Endothelial cell of umbilical vein (primary cell): ENCODE measurements around the gene SETDB1.

Experiments
- EZH2 ChIP-seq: IDR thresholded peaks from 2 replicates; pipeline ENCODE4 v1.6.1; 2012; ENCODE audit warnings: borderline replicate concordance, low read depth, mild to moderate bottlenecking, moderate library complexity, low read length, inconsistent platforms; ENCODE audit not compliant: severe bottlenecking
- FOS ChIP-seq: IDR thresholded peaks from 2 replicates; pipeline ENCODE4 v1.6.1; 2011; ENCODE audit warnings: mild to moderate bottlenecking, low read length, moderate library complexity, borderline replicate concordance; ENCODE audit not compliant: insufficient read depth
- GATA2 ChIP-seq: IDR thresholded peaks from 2 replicates; pipeline ENCODE4 v1.7.0; 2011; ENCODE audit warnings: low read depth, mild to moderate bottlenecking, moderate library complexity, mixed read lengths, low read length; ENCODE audit not compliant: insufficient read length, insufficient read depth
- MAX ChIP-seq: IDR thresholded peaks from 2 replicates; pipeline ENCODE4 v1.6.1; 2011; ENCODE audit not compliant: insufficient read depth, insufficient read length
- MYC ChIP-seq: IDR thresholded peaks from one replicate; pipeline ENCODE4 v1.6.1; 2011; ENCODE audit warnings: mild to moderate bottlenecking, low read depth, low read length
- POLR2A ChIP-seq: IDR thresholded peaks from 2 replicates; pipeline ENCODE4 v1.6.1; 2012; ENCODE audit warnings: low read depth, mild to moderate bottlenecking, control low read depth, low read length
- POLR2AphosphoS5 ChIP-seq: IDR thresholded peaks from 2 replicates; pipeline ENCODE4 v1.6.1; 2012; ENCODE audit warnings: low read depth, mild to moderate bottlenecking, control low read depth, low read length, moderate library complexity; ENCODE audit not compliant: insufficient read depth
- TF ChIP-seq, protein P1 (sequence below), 2 donors: IDR thresholded peaks; 1 replicate in 1 of 2; 2 replicates in 1 of 2; pipeline ENCODE4 v1.5.1; 2011; ENCODE audit warnings: low read length in 2 of 2, mild to moderate bottlenecking in 2 of 2, moderate library complexity in 2 of 2, control low read depth in 1 of 2, inconsistent platforms in 1 of 2, low read depth in 1 of 2; ENCODE audit not compliant: insufficient read depth in 1 of 2; ENCODE audit errors: extremely low read depth in 1 of 2

DNA sequence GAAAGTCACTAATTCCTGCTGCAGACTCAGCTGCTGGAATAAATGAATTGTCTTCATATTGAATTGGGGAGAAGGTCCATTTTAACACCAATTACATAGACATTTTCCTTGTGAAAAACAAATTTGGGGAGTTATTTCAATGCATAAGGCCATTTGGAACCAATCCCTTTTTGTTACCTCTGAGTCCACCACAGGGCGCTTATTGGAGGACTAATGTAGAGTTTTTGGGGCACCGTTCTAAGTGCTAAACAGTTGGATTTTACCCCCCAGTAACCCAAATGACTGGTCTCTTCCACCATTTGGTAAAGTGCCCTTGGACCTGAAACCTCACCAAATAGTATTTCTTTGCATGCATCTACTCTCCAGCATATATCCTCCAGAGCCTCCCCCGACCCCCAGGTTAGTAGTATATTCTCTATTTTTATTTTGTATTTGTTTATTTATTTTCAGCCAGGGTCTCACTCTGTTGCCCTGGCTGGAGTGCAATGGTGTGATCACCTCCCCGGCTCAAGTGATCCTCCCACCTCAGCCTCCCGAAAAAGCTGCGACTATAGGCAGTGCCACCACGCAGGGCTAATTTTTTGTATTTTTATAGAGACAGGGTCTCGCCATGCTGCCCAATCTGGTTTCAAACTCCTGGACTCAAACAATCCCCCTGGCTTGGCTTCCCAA, 83.6 kb downstream of the SETDB1 start:
- TF ChIP-seq POLR2A (no peak), EZH2 (no peak), MYC (no peak), GATA2 (no peak), POLR2AphosphoS5 (no peak), FOS (no peak), MAX (no peak)
- TF ChIP-seq, protein P1, sequence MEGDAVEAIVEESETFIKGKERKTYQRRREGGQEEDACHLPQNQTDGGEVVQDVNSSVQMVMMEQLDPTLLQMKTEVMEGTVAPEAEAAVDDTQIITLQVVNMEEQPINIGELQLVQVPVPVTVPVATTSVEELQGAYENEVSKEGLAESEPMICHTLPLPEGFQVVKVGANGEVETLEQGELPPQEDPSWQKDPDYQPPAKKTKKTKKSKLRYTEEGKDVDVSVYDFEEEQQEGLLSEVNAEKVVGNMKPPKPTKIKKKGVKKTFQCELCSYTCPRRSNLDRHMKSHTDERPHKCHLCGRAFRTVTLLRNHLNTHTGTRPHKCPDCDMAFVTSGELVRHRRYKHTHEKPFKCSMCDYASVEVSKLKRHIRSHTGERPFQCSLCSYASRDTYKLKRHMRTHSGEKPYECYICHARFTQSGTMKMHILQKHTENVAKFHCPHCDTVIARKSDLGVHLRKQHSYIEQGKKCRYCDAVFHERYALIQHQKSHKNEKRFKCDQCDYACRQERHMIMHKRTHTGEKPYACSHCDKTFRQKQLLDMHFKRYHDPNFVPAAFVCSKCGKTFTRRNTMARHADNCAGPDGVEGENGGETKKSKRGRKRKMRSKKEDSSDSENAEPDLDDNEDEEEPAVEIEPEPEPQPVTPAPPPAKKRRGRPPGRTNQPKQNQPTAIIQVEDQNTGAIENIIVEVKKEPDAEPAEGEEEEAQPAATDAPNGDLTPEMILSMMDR (IDR thresholded peaks at IDR 0.05; ENCODE audit: extremely low read depth in 1 of 2, insufficient read depth in 1 of 2, low read depth in 1 of 2, low read length in 2 of 2): no peak
